Measurements from ENCODE around the gene WDFY2. TPM values are rescaled to one million over a fixed set of nuclear protein-coding genes. Genes with fewer than 3 reads are reported as not detected.

Gene WDFY2
- total RNA-seq, 1 donor from 2014 or later = 16.2 TPM

DNA sequence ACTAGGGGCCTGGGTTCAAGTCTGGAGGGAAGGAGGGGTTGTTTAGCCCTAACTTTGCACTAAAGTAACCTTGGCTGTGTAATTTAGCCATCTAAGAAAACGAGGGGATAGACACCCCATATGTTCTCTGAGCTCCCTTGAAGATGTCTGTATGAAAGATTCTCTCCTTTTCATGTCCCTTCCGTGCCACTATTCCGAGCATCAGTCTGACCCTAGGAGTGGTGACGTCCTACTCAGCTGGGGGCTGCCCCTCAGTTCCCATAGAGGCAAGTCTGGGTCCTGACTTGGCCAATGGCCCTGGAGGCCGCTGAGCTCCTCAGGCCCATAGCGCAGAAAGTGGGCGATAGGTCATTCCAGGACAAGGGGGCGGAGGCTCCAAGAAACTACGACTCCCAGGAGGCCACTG is 790 bp upstream of the WDFY2 start:
- Histone ChIP-seq H3K4me1 (ENCODE audit: insufficient read depth, low read length) (peaks cover 10% of the 10 kb centered on the region), H3K36me3 (ENCODE audit: insufficient read depth, low read length) (no peaks in the 10 kb centered on the region), H3K9ac (ENCODE audit: low read length) (peak overlapping the region; percentile 62), H3K79me2 (ENCODE audit: insufficient read depth, low read length) (peaks cover 41% of the 10 kb centered on the region), H3K27ac (ENCODE audit: low read depth, low read length) (peak overlapping the region; percentile 70), H3K4me2 (ENCODE audit: low read length) (peak overlapping the region; percentile 81), H2AFZ (ENCODE audit: low read depth, low read length) (peak overlapping the region; percentile 85), H3K9me3 (ENCODE audit: insufficient read depth, low read depth, low read length) (no peaks in the 10 kb centered on the region), H3K27me3 (ENCODE audit: insufficient read depth, low read length) (no peaks in the 10 kb centered on the region), H4K20me1 (ENCODE audit: insufficient read depth, low read length) (peaks cover 3% of the 10 kb centered on the region), H3K4me3 (ENCODE audit: insufficient read depth, low read depth, low read length) (peak overlapping the region; percentile 58)
- TF ChIP-seq, protein P1, sequence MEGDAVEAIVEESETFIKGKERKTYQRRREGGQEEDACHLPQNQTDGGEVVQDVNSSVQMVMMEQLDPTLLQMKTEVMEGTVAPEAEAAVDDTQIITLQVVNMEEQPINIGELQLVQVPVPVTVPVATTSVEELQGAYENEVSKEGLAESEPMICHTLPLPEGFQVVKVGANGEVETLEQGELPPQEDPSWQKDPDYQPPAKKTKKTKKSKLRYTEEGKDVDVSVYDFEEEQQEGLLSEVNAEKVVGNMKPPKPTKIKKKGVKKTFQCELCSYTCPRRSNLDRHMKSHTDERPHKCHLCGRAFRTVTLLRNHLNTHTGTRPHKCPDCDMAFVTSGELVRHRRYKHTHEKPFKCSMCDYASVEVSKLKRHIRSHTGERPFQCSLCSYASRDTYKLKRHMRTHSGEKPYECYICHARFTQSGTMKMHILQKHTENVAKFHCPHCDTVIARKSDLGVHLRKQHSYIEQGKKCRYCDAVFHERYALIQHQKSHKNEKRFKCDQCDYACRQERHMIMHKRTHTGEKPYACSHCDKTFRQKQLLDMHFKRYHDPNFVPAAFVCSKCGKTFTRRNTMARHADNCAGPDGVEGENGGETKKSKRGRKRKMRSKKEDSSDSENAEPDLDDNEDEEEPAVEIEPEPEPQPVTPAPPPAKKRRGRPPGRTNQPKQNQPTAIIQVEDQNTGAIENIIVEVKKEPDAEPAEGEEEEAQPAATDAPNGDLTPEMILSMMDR (IDR thresholded peaks at IDR 0.05; ENCODE audit: insufficient read depth, low read depth, low read length) = no peak
- no peak for TF ChIP-seq EZH2 (IDR thresholded peaks at IDR 0.05; ENCODE audit: insufficient read depth, low read length)
- DNase-seq (ENCODE audit: low read depth) = no peak
- peaks cover 4% of the 10 kb centered on the region for H3K27me3 Mint-ChIP-seq (ENCODE audit: low read depth, unreplicated experiment)
- peaks cover 15% of the 10 kb centered on the region for H3K4me1 Mint-ChIP-seq (ENCODE audit: low read depth, unreplicated experiment)
- peak overlapping the region; percentile 95 for H3K4me3 Mint-ChIP-seq (ENCODE audit: unreplicated experiment)
- H3K9me3 Mint-ChIP-seq (ENCODE audit: unreplicated experiment) = no peaks in the 10 kb centered on the region
- peak overlapping the region; percentile 92 for H3K27ac Mint-ChIP-seq (ENCODE audit: unreplicated experiment)
- no peak for FAIRE-seq
- H3K36me3 Mint-ChIP-seq (ENCODE audit: low read depth, unreplicated experiment) = no peaks in the 10 kb centered on the region

DNA sequence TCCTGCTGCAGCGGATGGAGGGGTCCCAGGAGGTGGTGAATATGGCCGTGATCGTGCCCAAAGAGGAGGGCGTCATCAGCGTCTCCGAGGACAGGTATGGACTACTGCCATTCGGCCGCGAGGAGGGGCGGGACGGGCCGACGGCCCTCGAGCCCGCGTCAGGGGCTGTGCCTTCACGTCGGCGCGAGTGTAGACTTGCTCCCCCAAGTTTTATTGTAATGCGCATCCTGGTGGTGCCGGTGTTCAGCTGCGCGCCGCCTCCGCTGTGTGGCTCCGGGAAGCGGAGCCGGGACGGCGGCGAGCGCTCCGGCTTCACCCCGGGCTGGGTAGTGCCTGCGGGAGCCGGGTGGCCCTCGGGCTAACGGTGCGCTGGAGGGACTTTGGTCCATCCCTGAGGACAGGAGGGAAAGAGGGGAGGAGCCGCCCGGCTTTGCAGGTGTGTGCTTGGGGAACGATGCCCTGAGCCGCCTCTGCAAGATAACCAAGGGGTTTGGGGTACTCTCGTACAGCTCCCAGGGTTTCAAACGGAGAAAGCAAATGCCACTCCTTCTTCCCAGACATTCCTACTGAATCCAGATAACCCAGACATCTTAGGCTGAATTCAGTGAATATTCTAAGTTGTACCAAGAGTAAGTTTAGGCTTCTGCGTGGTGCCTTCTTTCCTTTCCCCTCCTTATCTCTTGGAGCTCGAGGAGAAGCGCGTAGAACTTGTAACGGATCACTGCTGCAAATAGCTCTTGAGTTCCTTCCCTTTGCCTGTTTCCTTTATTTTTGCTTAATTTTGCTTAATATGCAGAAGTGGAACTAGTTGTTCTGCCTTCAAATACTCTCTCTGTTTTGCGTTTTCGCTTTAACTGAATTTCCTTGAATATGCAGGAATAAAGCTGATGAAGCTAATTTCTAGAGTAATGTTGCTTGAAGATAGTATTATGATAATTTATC is 740 bp downstream of the WDFY2 start:
- H3K27ac ChIP-seq (ENCODE audit: low read depth, low read length) = peak overlapping the region; percentile 68
- H4K20me1 ChIP-seq (ENCODE audit: insufficient read depth, low read length) = peaks cover 9% of the 10 kb centered on the region
- H3K27me3 ChIP-seq (ENCODE audit: insufficient read depth, low read length) = no peaks in the 10 kb centered on the region
- peak overlapping the region; percentile 87 for H3K4me2 ChIP-seq (ENCODE audit: low read length)
- H3K4me1 ChIP-seq (ENCODE audit: insufficient read depth, low read length) = peaks cover 15% of the 10 kb centered on the region
- peak overlapping the region; percentile 90 for H3K27ac Mint-ChIP-seq (ENCODE audit: unreplicated experiment)
- H3K9me3 Mint-ChIP-seq (ENCODE audit: unreplicated experiment) = no peaks in the 10 kb centered on the region
- peak overlapping the region; percentile 95 for H3K4me3 Mint-ChIP-seq (ENCODE audit: unreplicated experiment)
- H3K9ac ChIP-seq (ENCODE audit: low read length) = peak overlapping the region; percentile 88
- peak; percentile 34 for DNase-seq (ENCODE audit: low read depth)
- H3K27me3 Mint-ChIP-seq (ENCODE audit: low read depth, unreplicated experiment) = peaks cover 4% of the 10 kb centered on the region
- H2AFZ ChIP-seq (ENCODE audit: low read depth, low read length) = peak overlapping the region; percentile 95
- peaks cover 31% of the 10 kb centered on the region for H3K4me1 Mint-ChIP-seq (ENCODE audit: low read depth, unreplicated experiment)
- no peak for FAIRE-seq
- H3K36me3 ChIP-seq (ENCODE audit: insufficient read depth, low read length) = no peaks in the 10 kb centered on the region
- H3K4me3 ChIP-seq (ENCODE audit: insufficient read depth, low read depth, low read length) = peak overlapping the region; percentile 99
- TF ChIP-seq EZH2 (IDR thresholded peaks at IDR 0.05; ENCODE audit: insufficient read depth, low read length) = no peak
- TF ChIP-seq, protein P1 (IDR thresholded peaks at IDR 0.05; ENCODE audit: insufficient read depth, low read depth, low read length) = no peak
- peaks cover 57% of the 10 kb centered on the region for H3K79me2 ChIP-seq (ENCODE audit: insufficient read depth, low read length)
- H3K36me3 Mint-ChIP-seq (ENCODE audit: low read depth, unreplicated experiment) = no peaks in the 10 kb centered on the region
- no peaks in the 10 kb centered on the region for H3K9me3 ChIP-seq (ENCODE audit: insufficient read depth, low read depth, low read length)
